ENCODE results near the gene KRT2. TPM values are rescaled to one million over a fixed set of nuclear protein-coding genes. Genes with fewer than 3 reads are reported as not detected.

KRT2 gene
- total RNA-seq, 1 donor from 2014 or later: not detected

GRCh38 chr12:52634266-52635056 is 17.6 kb downstream of the KRT2 start:
- peaks cover 44% of the 10 kb centered on the region for H3K27me3 Mint-ChIP-seq (ENCODE audit: low read depth, unreplicated experiment)

GRCh38 chr12:52633383-52633782 is 18.6 kb downstream of the KRT2 start:
- no peak overlapping the region for H3K4me3 ChIP-seq (ENCODE audit: insufficient read depth, low read depth, low read length)
- no peak overlapping the region for H3K9ac ChIP-seq (ENCODE audit: low read length)
- H3K27me3 Mint-ChIP-seq (ENCODE audit: low read depth, unreplicated experiment): peaks cover 51% of the 10 kb centered on the region
- DNase-seq (ENCODE audit: low read depth) (no peak), FAIRE-seq (no peak)
- H3K4me3 Mint-ChIP-seq (ENCODE audit: unreplicated experiment): no peak overlapping the region
- H3K4me1 Mint-ChIP-seq (ENCODE audit: low read depth, unreplicated experiment): no peaks in the 10 kb centered on the region
- no peak overlapping the region for H2AFZ ChIP-seq (ENCODE audit: low read depth, low read length)
- no peaks in the 10 kb centered on the region for H3K4me1 ChIP-seq (ENCODE audit: insufficient read depth, low read length)
- peaks cover 2% of the 10 kb centered on the region for H3K36me3 Mint-ChIP-seq (ENCODE audit: low read depth, unreplicated experiment)
- no peaks in the 10 kb centered on the region for H3K9me3 Mint-ChIP-seq (ENCODE audit: unreplicated experiment)
- H3K27ac Mint-ChIP-seq (ENCODE audit: unreplicated experiment): no peak overlapping the region
- H3K9me3 ChIP-seq (ENCODE audit: insufficient read depth, low read depth, low read length): no peaks in the 10 kb centered on the region
- no peaks in the 10 kb centered on the region for H3K79me2 ChIP-seq (ENCODE audit: insufficient read depth, low read length)
- H3K27me3 ChIP-seq (ENCODE audit: insufficient read depth, low read length): peaks cover 8% of the 10 kb centered on the region
- no peak overlapping the region for H3K4me2 ChIP-seq (ENCODE audit: low read length)
- H3K36me3 ChIP-seq (ENCODE audit: insufficient read depth, low read length): no peaks in the 10 kb centered on the region
- H4K20me1 ChIP-seq (ENCODE audit: insufficient read depth, low read length): no peaks in the 10 kb centered on the region
- TF ChIP-seq CTCF (IDR thresholded peaks at IDR 0.05; ENCODE audit: insufficient read depth, low read depth, low read length): no peak
- TF ChIP-seq EZH2 (IDR thresholded peaks at IDR 0.05; ENCODE audit: insufficient read depth, low read length): no peak
- H3K27ac ChIP-seq (ENCODE audit: low read depth, low read length): no peak overlapping the region

More at GRCh38 chr12:52634266-52635056, 17.6 kb downstream of the KRT2 start:
- FAIRE-seq: no peak
- Mint-ChIP-seq H3K4me3 (ENCODE audit: unreplicated experiment) (no peak overlapping the region), H3K4me1 (ENCODE audit: low read depth, unreplicated experiment) (no peaks in the 10 kb centered on the region), H3K36me3 (ENCODE audit: low read depth, unreplicated experiment) (peaks cover 2% of the 10 kb centered on the region), H3K9me3 (ENCODE audit: unreplicated experiment) (no peaks in the 10 kb centered on the region), H3K27ac (ENCODE audit: unreplicated experiment) (no peak overlapping the region)
- Histone ChIP-seq H4K20me1 (ENCODE audit: insufficient read depth, low read length) (no peaks in the 10 kb centered on the region), H3K4me2 (ENCODE audit: low read length) (no peak overlapping the region), H3K9me3 (ENCODE audit: insufficient read depth, low read depth, low read length) (no peaks in the 10 kb centered on the region), H3K36me3 (ENCODE audit: insufficient read depth, low read length) (no peaks in the 10 kb centered on the region), H3K4me3 (ENCODE audit: insufficient read depth, low read depth, low read length) (no peak overlapping the region), H3K27ac (ENCODE audit: low read depth, low read length) (no peak overlapping the region), H3K79me2 (ENCODE audit: insufficient read depth, low read length) (no peaks in the 10 kb centered on the region), H3K27me3 (ENCODE audit: insufficient read depth, low read length) (peaks cover 9% of the 10 kb centered on the region), H2AFZ (ENCODE audit: low read depth, low read length) (no peak overlapping the region), H3K9ac (ENCODE audit: low read length) (no peak overlapping the region), H3K4me1 (ENCODE audit: insufficient read depth, low read length) (no peaks in the 10 kb centered on the region)
- no peak for DNase-seq (ENCODE audit: low read depth)
- no peak for TF ChIP-seq CTCF (IDR thresholded peaks at IDR 0.05; ENCODE audit: insufficient read depth, low read depth, low read length)

- Mint-ChIP-seq H3K27ac (ENCODE audit: unreplicated experiment) (no peak overlapping the region), H3K9me3 (ENCODE audit: unreplicated experiment) (no peaks in the 10 kb centered on the region), H3K4me1 (ENCODE audit: low read depth, unreplicated experiment) (no peaks in the 10 kb centered on the region), H3K36me3 (ENCODE audit: low read depth, unreplicated experiment) (peaks cover 2% of the 10 kb centered on the region), H3K27me3 (ENCODE audit: low read depth, unreplicated experiment) (peaks cover 56% of the 10 kb centered on the region), H3K4me3 (ENCODE audit: unreplicated experiment) (no peak overlapping the region)
- no peak for FAIRE-seq
- H3K9me3 ChIP-seq (ENCODE audit: insufficient read depth, low read depth, low read length): no peaks in the 10 kb centered on the region
- H3K4me3 ChIP-seq (ENCODE audit: insufficient read depth, low read depth, low read length): no peak overlapping the region
- no peak overlapping the region for H3K4me2 ChIP-seq (ENCODE audit: low read length)
- no peaks in the 10 kb centered on the region for H3K79me2 ChIP-seq (ENCODE audit: insufficient read depth, low read length)
- H3K36me3 ChIP-seq (ENCODE audit: insufficient read depth, low read length): no peaks in the 10 kb centered on the region
- no peak overlapping the region for H2AFZ ChIP-seq (ENCODE audit: low read depth, low read length)
- H3K9ac ChIP-seq (ENCODE audit: low read length): no peak overlapping the region
- DNase-seq (ENCODE audit: low read depth): no peak
- H3K27ac ChIP-seq (ENCODE audit: low read depth, low read length): no peak overlapping the region
- no peak for TF ChIP-seq EZH2 (IDR thresholded peaks at IDR 0.05; ENCODE audit: insufficient read depth, low read length)
- no peaks in the 10 kb centered on the region for H3K4me1 ChIP-seq (ENCODE audit: insufficient read depth, low read length)
- no peaks in the 10 kb centered on the region for H4K20me1 ChIP-seq (ENCODE audit: insufficient read depth, low read length)
- peaks cover 9% of the 10 kb centered on the region for H3K27me3 ChIP-seq (ENCODE audit: insufficient read depth, low read length)
Measured at GRCh38 chr12:52632656-52633055, 19.4 kb downstream of the KRT2 start.

Data from astrocyte (in vitro differentiated cells and primary cell).